ENCODE results near the gene CTTNBP2. TPM values are rescaled to one million over a fixed set of nuclear protein-coding genes. Genes with fewer than 3 reads are reported as not detected.

The CTTNBP2 gene
- polyA plus RNA-seq, 1 of the 3 experiments (the other 2 are of a cell fraction) = not detected

DNA sequence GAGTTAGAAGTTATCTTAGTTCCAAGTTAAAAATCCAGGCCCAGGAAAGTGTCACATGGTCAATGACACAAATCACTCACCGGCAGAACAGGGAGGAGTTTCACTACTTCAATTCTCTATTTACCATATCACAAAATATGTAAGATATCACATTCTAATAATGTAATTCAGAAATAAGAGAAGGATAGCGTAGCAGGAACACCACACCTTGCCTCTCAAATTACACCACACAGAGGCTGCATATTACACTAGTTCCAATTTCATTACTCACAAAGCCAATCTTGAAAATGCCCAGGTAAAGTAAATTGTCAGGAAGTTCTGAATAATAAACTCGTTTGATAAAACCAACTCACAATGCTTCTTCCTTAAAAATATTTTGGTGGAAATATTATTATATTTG is 169.2 kb downstream of the CTTNBP2 start:
- no peak for DNase-seq
- TF ChIP-seq TCF12 (IDR thresholded peaks at IDR 0.05) (no peak), FOXM1 (IDR thresholded peaks at IDR 0.05; ENCODE audit: low read depth) (no peak), TAF1 (IDR thresholded peaks at IDR 0.05; ENCODE audit: borderline replicate concordance, low read depth, low read length) (no peak), ELF1 (IDR thresholded peaks at IDR 0.05) (no peak), YY1 (IDR thresholded peaks at IDR 0.05; ENCODE audit: low read depth) (no peak), NFIC (IDR thresholded peaks at IDR 0.05; ENCODE audit: borderline replicate concordance) (no peak), MXI1 (IDR thresholded peaks at IDR 0.05; ENCODE audit: low read depth, low read length) (no peak), GABPA (IDR thresholded peaks at IDR 0.05; ENCODE audit: low read depth) (no peak), SIN3A (IDR thresholded peaks at IDR 0.05; ENCODE audit: borderline replicate concordance, low read depth, low read length) (no peak), POLR2AphosphoS5 (IDR thresholded peaks at IDR 0.05; ENCODE audit: low read depth, low read length) (no peak), TEAD4 (IDR thresholded peaks at IDR 0.05; ENCODE audit: borderline replicate concordance, insufficient read depth) (no peak)
- TF ChIP-seq, protein P1, sequence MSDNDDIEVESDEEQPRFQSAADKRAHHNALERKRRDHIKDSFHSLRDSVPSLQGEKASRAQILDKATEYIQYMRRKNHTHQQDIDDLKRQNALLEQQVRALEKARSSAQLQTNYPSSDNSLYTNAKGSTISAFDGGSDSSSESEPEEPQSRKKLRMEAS (IDR thresholded peaks at IDR 0.05; ENCODE audit: low read depth) = no peak
- TF ChIP-seq, protein P2, sequence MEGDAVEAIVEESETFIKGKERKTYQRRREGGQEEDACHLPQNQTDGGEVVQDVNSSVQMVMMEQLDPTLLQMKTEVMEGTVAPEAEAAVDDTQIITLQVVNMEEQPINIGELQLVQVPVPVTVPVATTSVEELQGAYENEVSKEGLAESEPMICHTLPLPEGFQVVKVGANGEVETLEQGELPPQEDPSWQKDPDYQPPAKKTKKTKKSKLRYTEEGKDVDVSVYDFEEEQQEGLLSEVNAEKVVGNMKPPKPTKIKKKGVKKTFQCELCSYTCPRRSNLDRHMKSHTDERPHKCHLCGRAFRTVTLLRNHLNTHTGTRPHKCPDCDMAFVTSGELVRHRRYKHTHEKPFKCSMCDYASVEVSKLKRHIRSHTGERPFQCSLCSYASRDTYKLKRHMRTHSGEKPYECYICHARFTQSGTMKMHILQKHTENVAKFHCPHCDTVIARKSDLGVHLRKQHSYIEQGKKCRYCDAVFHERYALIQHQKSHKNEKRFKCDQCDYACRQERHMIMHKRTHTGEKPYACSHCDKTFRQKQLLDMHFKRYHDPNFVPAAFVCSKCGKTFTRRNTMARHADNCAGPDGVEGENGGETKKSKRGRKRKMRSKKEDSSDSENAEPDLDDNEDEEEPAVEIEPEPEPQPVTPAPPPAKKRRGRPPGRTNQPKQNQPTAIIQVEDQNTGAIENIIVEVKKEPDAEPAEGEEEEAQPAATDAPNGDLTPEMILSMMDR (IDR thresholded peaks at IDR 0.05) = no peak
- TF ChIP-seq, protein P3, sequence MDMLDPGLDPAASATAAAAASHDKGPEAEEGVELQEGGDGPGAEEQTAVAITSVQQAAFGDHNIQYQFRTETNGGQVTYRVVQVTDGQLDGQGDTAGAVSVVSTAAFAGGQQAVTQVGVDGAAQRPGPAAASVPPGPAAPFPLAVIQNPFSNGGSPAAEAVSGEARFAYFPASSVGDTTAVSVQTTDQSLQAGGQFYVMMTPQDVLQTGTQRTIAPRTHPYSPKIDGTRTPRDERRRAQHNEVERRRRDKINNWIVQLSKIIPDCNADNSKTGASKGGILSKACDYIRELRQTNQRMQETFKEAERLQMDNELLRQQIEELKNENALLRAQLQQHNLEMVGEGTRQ (IDR thresholded peaks at IDR 0.05; ENCODE audit: borderline replicate concordance, low read depth, low read length) = no peak
- Histone ChIP-seq H3K9me2 (no peaks in the 10 kb centered on the region), H4K20me1 (ENCODE audit: insufficient read depth) (no peaks in the 10 kb centered on the region), H3K4me3 (ENCODE audit: low read depth in 2 of 2, low read length in 1 of 2) (no peak overlapping the region), H2AFZ (ENCODE audit: low read depth) (no peak overlapping the region), H3K9me3 (no peaks in the 10 kb centered on the region), H3F3A (replicated peaks; ENCODE audit: insufficient read depth) (no peaks in the 10 kb centered on the region), H3K4me2 (no peak overlapping the region), H3K9ac (no peak overlapping the region), H3K4me1 (ENCODE audit: control insufficient read depth in 1 of 2, insufficient read depth in 2 of 2, low read depth in 1 of 2, low read length in 1 of 2) (no peaks in the 10 kb centered on the region), H3K79me2 (ENCODE audit: insufficient read depth) (no peaks in the 10 kb centered on the region), H3K27me3 (ENCODE audit: insufficient read depth) (no peaks in the 10 kb centered on the region), H3K27ac (ENCODE audit: low read depth in 2 of 2, low read length in 1 of 2) (no peak overlapping the region), H3K36me3 (replicated peaks in 1 of 2; ENCODE audit: control insufficient read depth in 1 of 2, insufficient read depth in 2 of 2, low read length in 1 of 2) (no peaks in the 10 kb centered on the region)
- WGBS (ENCODE audit: low lambda C conversion rate) = 11% methylated on average over 3 of the region's 3 CpGs
- CTCF ChIA-PET = interaction anchor here (3.3 kb wide), 1 partner anchor 12 kb away, joined by 10 read pairs; no protein-coding TSS in a partner anchor
- POLR2A ChIA-PET = no interaction called here

DNA sequence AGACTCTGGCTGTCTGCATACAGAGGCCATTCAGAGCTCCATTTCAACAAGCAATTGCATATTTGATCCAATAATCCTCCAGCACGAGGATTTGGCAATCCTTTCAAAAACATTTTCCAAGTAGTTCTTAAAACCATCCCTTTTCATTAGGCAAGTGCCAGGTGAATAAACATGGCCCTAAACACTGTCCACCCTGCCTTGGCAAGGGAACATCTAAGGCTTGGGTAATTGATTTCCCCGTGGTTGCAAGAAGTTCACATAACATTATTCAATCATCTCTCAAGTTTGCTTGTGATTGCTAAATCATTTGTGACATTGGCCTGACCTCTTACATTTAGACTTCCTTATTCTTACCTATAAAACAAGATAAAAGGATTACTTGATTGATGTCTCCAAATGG is 175.2 kb downstream of the CTTNBP2 start:
- TF ChIP-seq, protein P4, sequence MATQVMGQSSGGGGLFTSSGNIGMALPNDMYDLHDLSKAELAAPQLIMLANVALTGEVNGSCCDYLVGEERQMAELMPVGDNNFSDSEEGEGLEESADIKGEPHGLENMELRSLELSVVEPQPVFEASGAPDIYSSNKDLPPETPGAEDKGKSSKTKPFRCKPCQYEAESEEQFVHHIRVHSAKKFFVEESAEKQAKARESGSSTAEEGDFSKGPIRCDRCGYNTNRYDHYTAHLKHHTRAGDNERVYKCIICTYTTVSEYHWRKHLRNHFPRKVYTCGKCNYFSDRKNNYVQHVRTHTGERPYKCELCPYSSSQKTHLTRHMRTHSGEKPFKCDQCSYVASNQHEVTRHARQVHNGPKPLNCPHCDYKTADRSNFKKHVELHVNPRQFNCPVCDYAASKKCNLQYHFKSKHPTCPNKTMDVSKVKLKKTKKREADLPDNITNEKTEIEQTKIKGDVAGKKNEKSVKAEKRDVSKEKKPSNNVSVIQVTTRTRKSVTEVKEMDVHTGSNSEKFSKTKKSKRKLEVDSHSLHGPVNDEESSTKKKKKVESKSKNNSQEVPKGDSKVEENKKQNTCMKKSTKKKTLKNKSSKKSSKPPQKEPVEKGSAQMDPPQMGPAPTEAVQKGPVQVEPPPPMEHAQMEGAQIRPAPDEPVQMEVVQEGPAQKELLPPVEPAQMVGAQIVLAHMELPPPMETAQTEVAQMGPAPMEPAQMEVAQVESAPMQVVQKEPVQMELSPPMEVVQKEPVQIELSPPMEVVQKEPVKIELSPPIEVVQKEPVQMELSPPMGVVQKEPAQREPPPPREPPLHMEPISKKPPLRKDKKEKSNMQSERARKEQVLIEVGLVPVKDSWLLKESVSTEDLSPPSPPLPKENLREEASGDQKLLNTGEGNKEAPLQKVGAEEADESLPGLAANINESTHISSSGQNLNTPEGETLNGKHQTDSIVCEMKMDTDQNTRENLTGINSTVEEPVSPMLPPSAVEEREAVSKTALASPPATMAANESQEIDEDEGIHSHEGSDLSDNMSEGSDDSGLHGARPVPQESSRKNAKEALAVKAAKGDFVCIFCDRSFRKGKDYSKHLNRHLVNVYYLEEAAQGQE (IDR thresholded peaks at IDR 0.05; ENCODE audit: low read depth, low read length) = no peak
- TF ChIP-seq RCOR1 (IDR thresholded peaks at IDR 0.05; ENCODE audit: low read length) (no peak), SMC3 (IDR thresholded peaks at IDR 0.05; ENCODE audit: low read depth, low read length) (no peak)
- ChIA-PET POLR2A (no interaction called here), CTCF (no interaction called here)
- Histone ChIP-seq H3K9me3 (no peaks in the 10 kb centered on the region), H3K4me1 (ENCODE audit: control insufficient read depth in 1 of 2, insufficient read depth in 2 of 2, low read depth in 1 of 2, low read length in 1 of 2) (no peaks in the 10 kb centered on the region), H3K9me2 (no peaks in the 10 kb centered on the region), H3K4me2 (no peak overlapping the region), H3K9ac (no peak overlapping the region), H3K36me3 (replicated peaks in 1 of 2; ENCODE audit: control insufficient read depth in 1 of 2, insufficient read depth in 2 of 2, low read length in 1 of 2) (no peaks in the 10 kb centered on the region), H3K4me3 (ENCODE audit: low read depth in 2 of 2, low read length in 1 of 2) (no peak overlapping the region), H3K27ac (ENCODE audit: low read depth in 2 of 2, low read length in 1 of 2) (no peak overlapping the region), H3K79me2 (ENCODE audit: insufficient read depth) (no peaks in the 10 kb centered on the region), H3K27me3 (ENCODE audit: insufficient read depth) (no peaks in the 10 kb centered on the region), H3F3A (replicated peaks; ENCODE audit: insufficient read depth) (no peaks in the 10 kb centered on the region), H4K20me1 (ENCODE audit: insufficient read depth) (no peaks in the 10 kb centered on the region), H2AFZ (ENCODE audit: low read depth) (no peak overlapping the region)
- 2% methylated on average over 2 of the region's 2 CpGs for WGBS (ENCODE audit: low lambda C conversion rate)
- DNase-seq = no peak
